Anterior cingulate cortex (tissue), 58 donors: ENCODE data around the gene TPP2.

Experiments
- DNase-seq, 58 donors: peaks; one replicate each; lab custom pipeline; 2025; lab: John Stamatoyannopoulos, UW

The TPP2 gene

DNA sequence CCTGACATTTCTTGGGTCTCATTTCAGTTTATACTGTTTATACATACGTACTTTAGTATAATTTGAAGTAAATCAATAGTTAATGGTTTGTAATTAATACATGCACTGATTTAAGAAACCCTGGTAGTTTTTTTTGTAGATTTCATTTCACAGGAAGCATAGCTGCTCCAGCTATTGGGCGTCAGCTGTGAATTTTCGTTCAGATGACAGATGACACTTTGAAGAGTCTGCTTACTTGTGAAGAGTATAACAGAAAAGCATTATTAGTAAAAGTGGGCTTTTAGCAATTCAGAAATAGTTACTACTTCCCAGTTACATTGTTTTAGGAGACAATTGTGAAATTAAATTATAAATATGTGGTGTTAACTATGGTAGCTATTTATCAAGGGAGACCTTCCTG is 53.7 kb downstream of the TPP2 start:
- no peak for DNase-seq

GRCh38 chr13:102651392-102651791 is 54.6 kb downstream of the TPP2 start:
- DNase-seq = no peak

GRCh38 chr13:102651892-102652291 is 55.1 kb downstream of the TPP2 start:
- DNase-seq = no peak

- DNase-seq = no peak
Measured at GRCh38 chr13:102654756-102655155, 58.0 kb downstream of the TPP2 start.

GRCh38 chr13:102657630-102658029 is 60.8 kb downstream of the TPP2 start:
- no peak for DNase-seq

DNA sequence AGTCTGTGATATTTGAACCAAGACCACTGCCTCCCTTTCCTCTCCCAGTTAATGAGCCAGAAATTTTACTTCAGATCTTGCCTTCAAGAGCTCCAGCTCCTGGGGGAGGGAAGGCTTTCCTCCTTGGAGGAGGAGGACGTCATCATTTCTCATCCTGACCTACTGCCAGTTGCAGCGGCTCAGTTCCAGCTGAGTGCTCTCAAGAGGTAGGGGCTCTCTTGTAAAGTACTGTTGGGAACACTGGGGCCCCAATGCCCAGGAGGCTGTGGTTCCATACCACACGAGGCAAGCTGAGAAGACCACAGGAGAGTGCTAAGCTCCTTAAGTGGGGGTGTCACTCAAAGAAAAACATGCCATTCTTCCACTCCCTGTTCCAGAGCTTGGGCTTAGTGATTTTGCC is 61.9 kb downstream of the TPP2 start:
- DNase-seq = no peak

GRCh38 chr13:102659168-102659713 is 62.5 kb downstream of the TPP2 start:
- DNase-seq = no peak

DNA sequence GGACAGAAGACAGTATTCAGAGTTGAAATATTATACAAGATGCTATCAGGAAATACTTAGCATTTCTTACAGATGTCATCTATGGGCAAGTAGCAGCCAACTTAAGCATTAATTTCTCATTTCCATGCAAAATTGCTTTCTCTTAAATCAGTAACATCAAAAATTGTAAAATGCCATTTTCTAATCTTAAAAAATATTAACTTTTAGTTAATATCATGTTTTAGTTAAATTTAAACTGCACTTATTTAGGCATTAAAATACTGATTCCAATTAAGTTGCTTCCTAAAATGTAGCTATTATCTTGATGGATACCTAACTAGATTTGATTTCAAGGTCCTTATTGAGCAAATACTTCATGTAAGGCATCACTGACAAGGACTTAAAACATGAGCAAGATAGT is 70.2 kb downstream of the TPP2 start:
- DNase-seq = no peak

- DNase-seq = no peak
Measured at GRCh38 chr13:102667911-102668310, 71.1 kb downstream of the TPP2 start.

- no peak for DNase-seq
Measured at GRCh38 chr13:102670130-102670529, 73.3 kb downstream of the TPP2 start.

DNA sequence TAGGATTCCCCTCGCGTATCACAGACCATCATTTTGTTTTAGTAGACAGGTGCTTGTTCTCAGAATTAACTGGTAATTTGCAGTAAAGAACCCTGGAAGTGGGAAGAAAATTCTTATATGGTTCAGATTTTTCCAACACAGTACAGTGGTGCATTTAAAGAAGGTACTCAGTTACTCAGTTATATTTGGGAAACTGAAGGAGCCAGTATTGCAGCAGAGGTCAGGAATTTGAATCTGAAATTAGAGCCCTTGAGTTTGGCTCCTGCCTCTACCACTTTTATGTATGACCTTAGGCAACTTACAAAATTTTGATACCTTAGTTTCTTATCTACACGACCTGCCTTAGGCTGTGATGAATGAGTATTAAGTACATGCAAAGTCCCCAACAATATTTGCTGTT is 78.3 kb downstream of the TPP2 start:
- no peak for DNase-seq

GRCh38 chr13:102677122-102677521 is 80.3 kb downstream of the TPP2 start:
- DNase-seq = no peak

GRCh38 chr13:102678339-102679107 is 81.7 kb downstream of the TPP2 start:
- no peak for DNase-seq

DNA sequence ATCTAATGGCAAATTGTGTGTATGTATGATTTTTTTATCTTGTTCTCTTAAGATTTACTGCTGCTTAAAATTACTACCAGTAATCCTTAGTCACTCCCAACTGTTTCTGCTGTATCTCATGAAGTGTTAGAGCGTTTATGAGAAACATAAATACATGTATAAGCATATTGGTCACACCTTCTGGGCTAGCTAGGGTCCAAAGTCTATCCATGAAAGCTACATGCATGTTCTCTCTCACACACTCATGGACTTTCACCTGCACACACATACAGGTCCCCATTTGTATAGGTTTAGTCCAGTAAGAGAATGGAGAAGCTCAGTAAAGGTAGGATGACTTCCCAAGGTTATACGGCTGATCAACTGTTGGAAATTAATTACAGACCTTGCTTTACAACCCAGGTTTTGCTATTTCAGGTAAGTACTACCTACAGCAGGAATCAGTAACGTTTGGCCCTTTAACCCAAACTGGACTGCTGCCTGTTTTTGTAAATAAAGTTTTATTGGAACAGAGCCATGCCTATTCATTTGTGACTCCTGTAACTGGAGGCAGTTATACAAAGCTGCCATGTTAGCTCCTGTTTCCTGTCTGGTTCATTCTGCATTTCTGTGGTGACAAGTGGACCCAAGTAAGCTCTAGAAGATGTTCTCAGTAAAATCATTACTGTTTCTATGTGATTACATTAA is 82.8 kb downstream of the TPP2 start:
- DNase-seq = no peak

DNA sequence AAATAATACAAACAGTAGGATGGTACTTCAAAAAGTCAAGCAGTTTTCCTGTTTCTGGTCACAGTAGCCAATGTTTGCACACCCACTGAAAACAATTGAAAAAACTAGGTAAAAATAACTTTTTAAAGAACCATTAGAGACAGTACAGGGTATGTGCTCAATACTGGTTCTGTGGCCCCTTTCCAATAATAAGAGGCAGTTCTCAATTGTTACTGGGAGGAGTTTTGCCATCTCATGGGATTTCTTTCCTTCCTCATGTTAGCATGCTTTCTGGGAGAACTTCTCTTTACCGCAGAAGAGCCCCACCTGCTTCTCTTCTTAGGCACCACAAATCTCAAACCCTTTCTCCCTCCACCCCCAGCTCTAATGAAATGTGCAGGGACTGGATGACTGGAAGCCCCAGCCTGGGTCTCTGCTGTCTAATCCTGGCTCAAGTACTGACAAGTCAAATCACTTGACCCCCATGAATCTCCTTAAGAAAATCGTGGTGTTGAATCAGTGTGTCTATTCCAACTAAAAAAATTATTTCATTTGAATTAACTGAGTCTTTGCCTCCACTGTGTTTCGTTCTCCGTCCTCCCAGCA is 83.4 kb downstream of the TPP2 start:
- no peak for DNase-seq

- no peak for DNase-seq
Measured at GRCh38 chr13:102680842-102681740, 84.3 kb downstream of the TPP2 start.

- no peak for DNase-seq
Measured at GRCh38 chr13:102682211-102682610, 85.4 kb downstream of the TPP2 start.

GRCh38 chr13:102682727-102683126 is 85.9 kb downstream of the TPP2 start:
- DNase-seq = no peak

DNA sequence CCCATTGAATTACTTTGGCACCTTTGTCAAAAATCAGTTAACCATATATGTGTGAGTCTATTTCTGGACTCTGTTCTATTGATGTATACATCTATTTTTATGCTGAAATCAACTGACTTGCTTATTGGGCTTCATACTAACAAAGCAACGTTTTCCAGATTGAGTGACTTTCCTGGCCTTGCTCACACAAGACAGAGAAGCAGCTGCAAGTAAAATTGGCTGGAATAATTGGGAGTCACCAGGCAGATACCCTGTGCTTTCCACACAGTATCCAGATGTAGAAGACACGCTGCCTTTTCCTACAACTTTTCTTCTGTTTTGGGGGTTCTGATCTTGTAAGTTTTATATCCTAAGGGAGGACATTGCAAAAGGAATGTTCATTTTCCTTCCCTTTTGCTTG is 86.9 kb downstream of the TPP2 start:
- DNase-seq = no peak

GRCh38 chr13:102686024-102686423 is 89.2 kb downstream of the TPP2 start:
- no peak for DNase-seq

DNA sequence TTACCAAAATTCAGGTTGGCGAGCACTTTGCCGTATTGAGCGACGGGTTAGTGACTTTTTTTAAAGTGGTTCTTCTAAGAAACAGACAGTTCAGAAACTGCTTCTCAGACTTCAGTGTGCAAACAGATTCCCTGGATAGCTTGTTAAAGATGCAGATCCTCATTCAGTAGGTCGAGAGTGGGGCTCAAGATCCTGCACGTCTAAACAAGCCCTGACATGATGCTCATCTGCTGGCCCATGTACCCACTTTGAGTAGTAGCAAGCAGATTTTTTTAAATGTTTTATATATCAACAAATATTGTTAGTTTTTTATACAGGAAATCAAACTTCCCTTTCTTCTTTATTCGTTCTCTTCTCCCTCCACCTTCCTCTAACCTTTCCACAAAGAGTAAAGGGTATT is 90.7 kb downstream of the TPP2 start:
- DNase-seq = no peak
